ENCODE results near the gene PLAC8L1.

PLAC8L1 gene

DNA sequence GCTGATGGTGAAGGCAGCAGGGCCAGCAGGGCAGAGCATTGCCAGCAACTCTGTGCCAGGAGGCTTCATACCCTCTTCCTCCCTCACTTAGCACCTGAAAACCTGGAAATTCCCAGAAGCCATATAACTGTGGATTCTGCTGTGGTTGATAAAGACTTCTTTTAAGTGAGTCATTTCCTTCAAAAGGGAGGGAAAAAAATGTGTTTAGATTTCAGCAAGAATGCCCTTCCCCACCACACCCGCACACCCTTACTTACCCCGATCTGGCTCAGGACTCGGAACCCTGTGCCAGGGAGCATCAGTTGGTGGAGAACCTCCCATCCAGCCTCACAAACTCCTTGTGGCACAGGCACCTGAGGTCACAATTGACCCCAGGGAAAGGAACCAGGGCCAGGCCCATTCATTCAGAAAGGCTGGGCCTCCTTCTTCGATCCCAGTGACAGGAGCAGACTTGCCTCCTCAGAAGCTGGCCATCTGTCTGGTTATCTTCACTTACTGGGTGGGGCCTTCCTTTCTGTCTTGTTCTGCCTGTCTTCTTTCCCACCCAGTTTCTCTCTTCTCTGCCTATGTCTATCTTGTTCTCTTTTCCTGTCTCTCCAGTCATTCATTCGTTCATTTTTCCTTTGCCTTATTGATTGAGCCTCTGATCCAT, 62.6 kb downstream of the PLAC8L1 start:
- DNase-seq (ENCODE audit: low read depth): peak; percentile 37

DNA sequence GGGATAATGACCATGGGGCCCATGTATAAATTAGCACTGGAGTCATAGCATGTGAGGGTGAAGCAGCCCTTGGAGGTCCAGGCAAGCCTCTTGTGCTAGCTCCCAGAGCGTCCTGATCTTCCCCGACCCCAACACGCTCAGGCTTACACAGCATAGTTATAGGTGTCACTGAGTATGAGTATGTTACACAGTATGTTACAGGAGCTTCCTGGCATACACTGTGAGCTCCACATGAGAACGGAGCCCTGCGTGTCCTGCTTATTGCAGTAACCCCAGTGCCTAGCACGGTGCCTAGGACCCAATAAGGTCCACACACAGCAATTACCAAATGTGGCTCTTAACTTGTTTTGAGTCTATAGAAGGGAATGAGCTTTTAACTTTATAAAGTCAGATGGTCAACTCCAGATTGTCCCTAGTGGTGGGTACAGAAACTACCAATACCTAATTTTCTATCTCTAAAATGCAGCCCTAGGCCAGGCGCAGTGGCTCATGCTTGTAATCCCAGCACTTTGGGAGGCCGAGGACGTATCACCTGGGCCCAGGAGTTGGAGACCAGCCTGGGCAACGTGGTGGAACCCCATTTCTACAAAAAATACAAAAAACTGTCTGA, 64.1 kb downstream of the PLAC8L1 start:
- no peak for DNase-seq (ENCODE audit: low read depth)

DNA sequence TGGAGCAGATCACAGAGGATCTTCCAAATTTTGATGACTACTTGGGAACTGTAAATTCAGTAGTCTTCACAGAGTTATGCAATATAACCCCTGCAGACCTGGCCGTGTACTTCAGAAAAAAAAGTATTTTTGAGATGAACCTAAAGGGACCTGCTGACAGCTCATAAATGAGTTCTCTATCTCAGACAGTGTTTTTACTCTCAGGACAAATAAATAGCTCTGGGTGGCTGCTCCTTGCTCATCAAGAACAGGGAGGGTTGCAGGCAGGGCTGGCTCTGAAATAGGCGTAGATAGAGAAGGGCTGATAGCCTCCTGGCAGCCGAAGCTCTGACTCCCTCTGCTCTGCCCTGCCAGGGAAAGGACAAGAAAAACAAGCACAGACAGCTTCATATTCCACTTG, 64.8 kb downstream of the PLAC8L1 start:
- DNase-seq (ENCODE audit: low read depth): no peak

DNA sequence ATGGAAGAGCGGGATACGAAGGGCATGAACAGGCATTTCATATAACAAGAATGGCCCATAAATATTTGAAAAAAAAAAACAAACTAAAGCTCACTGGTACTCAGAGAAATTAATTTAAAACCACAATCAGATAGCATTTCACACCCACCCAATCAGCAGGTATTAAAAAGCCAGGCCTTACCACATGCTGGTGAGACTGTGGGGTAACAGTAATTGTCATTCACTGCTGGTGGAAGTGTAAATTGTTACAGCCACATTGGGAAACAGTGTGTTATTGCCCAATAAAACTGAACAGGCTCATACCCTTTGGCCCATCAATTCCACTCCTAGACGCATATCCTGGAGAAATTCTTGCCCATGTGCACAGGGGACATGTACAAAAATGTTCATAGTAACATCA, 66.0 kb downstream of the PLAC8L1 start:
- DNase-seq (ENCODE audit: low read depth): no peak

DNA sequence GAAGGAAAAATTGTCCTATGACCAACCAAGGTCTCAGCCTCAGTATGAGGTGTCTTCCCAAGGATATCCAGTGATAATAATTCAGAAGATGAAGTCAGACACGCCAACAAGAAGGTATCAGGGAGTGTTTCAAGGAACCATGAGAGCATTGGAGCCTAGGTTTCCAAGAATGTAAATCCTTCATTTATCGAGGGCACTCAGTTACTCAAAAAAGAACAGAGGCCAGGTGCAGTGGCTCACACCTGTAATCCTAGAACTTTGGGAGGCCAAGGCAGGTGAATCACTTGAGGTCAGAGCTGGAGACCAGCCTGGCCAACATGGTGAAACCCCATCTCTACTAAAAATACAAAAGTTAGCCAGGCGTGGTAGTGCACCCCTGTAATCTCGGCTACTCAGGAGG, 70.8 kb downstream of the PLAC8L1 start:
- DNase-seq (ENCODE audit: low read depth): no peak
